ENCODE measurements around the gene AMZ1.

The AMZ1 gene

GRCh38 chr7:2651336-2651735, 36.7 kb upstream of the AMZ1 start:
- no peak overlapping the region for H3K4me3 ChIP-seq (ENCODE audit: low read depth, low read length)

- no peak overlapping the region for H3K4me3 ChIP-seq (ENCODE audit: low read depth, low read length)
These were observed 35.9 kb upstream of the AMZ1 start for GRCh38 chr7:2651847-2652735.

- H3K4me3 ChIP-seq (ENCODE audit: low read depth, low read length) = no peak overlapping the region
These were observed 35.3 kb upstream of the AMZ1 start for GRCh38 chr7:2652736-2653060.

GRCh38 chr7:2654059-2654458, 33.9 kb upstream of the AMZ1 start:
- no peak overlapping the region for H3K4me3 ChIP-seq (ENCODE audit: low read depth, low read length)

GRCh38 chr7:2655870-2656614, 32.0 kb upstream of the AMZ1 start:
- H3K4me3 ChIP-seq (ENCODE audit: low read depth, low read length) = no peak overlapping the region

- no peak overlapping the region for H3K4me3 ChIP-seq (ENCODE audit: low read depth, low read length)
These were observed 30.8 kb upstream of the AMZ1 start for GRCh38 chr7:2657208-2657607.

- no peak overlapping the region for H3K4me3 ChIP-seq (ENCODE audit: low read depth, low read length)
These were observed 29.9 kb upstream of the AMZ1 start for GRCh38 chr7:2657920-2658671.

- H3K4me3 ChIP-seq (ENCODE audit: low read depth, low read length) = no peak overlapping the region
These were observed 29.1 kb upstream of the AMZ1 start for GRCh38 chr7:2658941-2659340.

GRCh38 chr7:2659556-2660358, 28.2 kb upstream of the AMZ1 start:
- no peak overlapping the region for H3K4me3 ChIP-seq (ENCODE audit: low read depth, low read length)

GRCh38 chr7:2660359-2661095, 27.5 kb upstream of the AMZ1 start:
- H3K4me3 ChIP-seq (ENCODE audit: low read depth, low read length) = no peak overlapping the region

GRCh38 chr7:2661096-2661449, 26.9 kb upstream of the AMZ1 start:
- no peak overlapping the region for H3K4me3 ChIP-seq (ENCODE audit: low read depth, low read length)

- no peak overlapping the region for H3K4me3 ChIP-seq (ENCODE audit: low read depth, low read length)
These were observed 26.3 kb upstream of the AMZ1 start for GRCh38 chr7:2661602-2662272.

- no peak overlapping the region for H3K4me3 ChIP-seq (ENCODE audit: low read depth, low read length)
These were observed 25.5 kb upstream of the AMZ1 start for GRCh38 chr7:2662273-2663120.

GRCh38 chr7:2663121-2663886, 24.7 kb upstream of the AMZ1 start:
- H3K4me3 ChIP-seq (ENCODE audit: low read depth, low read length) = no peak overlapping the region

- no peak overlapping the region for H3K4me3 ChIP-seq (ENCODE audit: low read depth, low read length)
These were observed 24.0 kb upstream of the AMZ1 start for GRCh38 chr7:2663960-2664359.

GRCh38 chr7:2665359-2665791, 22.6 kb upstream of the AMZ1 start:
- no peak overlapping the region for H3K4me3 ChIP-seq (ENCODE audit: low read depth, low read length)

GRCh38 chr7:2666155-2666554, 21.8 kb upstream of the AMZ1 start:
- no peak overlapping the region for H3K4me3 ChIP-seq (ENCODE audit: low read depth, low read length)
